DND-41 (cell line): Measurements from ENCODE around the gene SURF2.

Source experiments
- ATAC-seq: fragments of 200-7000 bp; cut with Tn5 transposase; 3 replicates; pipeline ENCODE4 v1.9.1; 2021; ENCODE audit warnings: low read depth; ENCODE audit not compliant: insufficient read depth
- DNase-seq: peaks from one replicate; pipeline ENCODE4 v3.0.0-alpha.2; 2020
- H2AFZ ChIP-seq: 2 replicates; pipeline ENCODE4 v1.6.0; 2012; ENCODE audit warnings: low read depth, low read length
- H3K27ac ChIP-seq: 2 replicates; pipeline ENCODE4 v1.5.1; 2012; ENCODE audit warnings: low read length, inconsistent platforms
- H3K27me3 ChIP-seq: fragments of 200-600 bp; sonication (generic); 2 replicates; pipeline ENCODE4 v1.6.0; 2012; ENCODE audit warnings: low read length, mild to moderate bottlenecking, inconsistent platforms; ENCODE audit not compliant: insufficient read depth, poor library complexity
- H3K36me3 ChIP-seq: 2 replicates; pipeline ENCODE4 v1.5.1; 2012; ENCODE audit warnings: low read length, inconsistent platforms; ENCODE audit not compliant: insufficient read depth
- H3K4me1 ChIP-seq: 2 replicates; pipeline ENCODE4 v1.5.1; 2012; ENCODE audit warnings: mild to moderate bottlenecking, low read length; ENCODE audit not compliant: insufficient read depth
- H3K4me2 ChIP-seq: 2 replicates; pipeline ENCODE4 v1.6.0; 2012; ENCODE audit warnings: mild to moderate bottlenecking, moderate library complexity, low read length, inconsistent platforms; ENCODE audit not compliant: insufficient read depth
- H3K4me3 ChIP-seq, 2 experiments: fragments of 200-600 bp in 1 of 2; shearing (Covaris generic) in 1 of 2; 2 replicates each; pipeline ENCODE4 v1.5.1; 2012 to 2016; ENCODE audit warnings: inconsistent platforms in 2 of 2, low read length in 2 of 2, mild to moderate bottlenecking in 2 of 2, low read depth in 1 of 2, moderate library complexity in 1 of 2
- H3K79me2 ChIP-seq: 2 replicates; pipeline ENCODE4 v1.6.0; 2012; ENCODE audit warnings: low read length, inconsistent platforms; ENCODE audit not compliant: insufficient read depth
- H3K9ac ChIP-seq: 2 replicates; pipeline ENCODE4 v1.6.0; 2012; ENCODE audit warnings: low read depth, mild to moderate bottlenecking, inconsistent platforms, low read length, moderate library complexity
- H3K9me3 ChIP-seq: 2 replicates; pipeline ENCODE4 v1.5.1; 2012; ENCODE audit warnings: low read length, moderate library complexity, mild to moderate bottlenecking, inconsistent platforms; ENCODE audit not compliant: insufficient read depth, severe bottlenecking
- H4K20me1 ChIP-seq: 2 replicates; pipeline ENCODE4 v1.6.0; 2012; ENCODE audit warnings: low read length; ENCODE audit not compliant: insufficient read depth
- CTCF ChIP-seq: IDR thresholded peaks from 2 replicates; pipeline ENCODE4 v1.5.1; 2012; ENCODE audit warnings: borderline replicate concordance, low read length, moderate library complexity, mild to moderate bottlenecking; ENCODE audit not compliant: poor library complexity, severe bottlenecking; ENCODE audit errors: extremely low read depth
- EZH2 ChIP-seq: IDR thresholded peaks from 3 replicates; pipeline ENCODE4 v1.6.1; 2012; ENCODE audit warnings: borderline replicate concordance, low read depth, mild to moderate bottlenecking, moderate library complexity, low read length, inconsistent platforms; ENCODE audit not compliant: severe bottlenecking

SURF2 gene

GRCh38 chr9:133394687-133395271 is 38.4 kb downstream of the SURF2 start:
- no peak overlapping the region for H3K4me2 ChIP-seq
- no peak overlapping the region for H3K4me3 ChIP-seq
- no peaks in the 10 kb centered on the region for H3K36me3 ChIP-seq
- no peaks in the 10 kb centered on the region for H3K4me1 ChIP-seq
- no peak overlapping the region for H2AFZ ChIP-seq
- DNase-seq (no peak), ATAC-seq (no peak)
- no peak overlapping the region for H3K9ac ChIP-seq
- TF ChIP-seq CTCF (no peak), EZH2 (no peak)
- H3K79me2 ChIP-seq, result no peaks in the 10 kb centered on the region
- H3K9me3 ChIP-seq, result no peaks in the 10 kb centered on the region
- H3K27ac ChIP-seq, result no peak overlapping the region
- no peaks in the 10 kb centered on the region for H3K27me3 ChIP-seq
- no peaks in the 10 kb centered on the region for H4K20me1 ChIP-seq

- H3K36me3 ChIP-seq, result no peaks in the 10 kb centered on the region
- H3K27me3 ChIP-seq, result no peaks in the 10 kb centered on the region
These were observed 40.6 kb downstream of the SURF2 start for GRCh38 chr9:133396952-133397351.

GRCh38 chr9:133397370-133397769 is 41.0 kb downstream of the SURF2 start:
- DNase-seq, result no peak
- H3K79me2 ChIP-seq, result no peaks in the 10 kb centered on the region
- no peak overlapping the region for H3K27ac ChIP-seq
- no peak overlapping the region for H2AFZ ChIP-seq
- no peak overlapping the region for H3K9ac ChIP-seq
- TF ChIP-seq EZH2 (no peak), CTCF (no peak)
- no peaks in the 10 kb centered on the region for H3K36me3 ChIP-seq
- H3K4me2 ChIP-seq, result no peak overlapping the region
- no peaks in the 10 kb centered on the region for H3K27me3 ChIP-seq
- H3K9me3 ChIP-seq, result no peaks in the 10 kb centered on the region
- ATAC-seq, result no peak
- no peaks in the 10 kb centered on the region for H4K20me1 ChIP-seq
- no peaks in the 10 kb centered on the region for H3K4me1 ChIP-seq
- no peak overlapping the region for H3K4me3 ChIP-seq

More at GRCh38 chr9:133396952-133397351, 40.6 kb downstream of the SURF2 start:
- no peak overlapping the region for H3K4me3 ChIP-seq
- no peak overlapping the region for H3K27ac ChIP-seq
- ATAC-seq (no peak), DNase-seq (no peak)
- no peak overlapping the region for H3K9ac ChIP-seq
- no peaks in the 10 kb centered on the region for H3K4me1 ChIP-seq
- no peak overlapping the region for H2AFZ ChIP-seq
- H3K79me2 ChIP-seq, result no peaks in the 10 kb centered on the region
- no peaks in the 10 kb centered on the region for H3K9me3 ChIP-seq
- TF ChIP-seq CTCF (peak; percentile 22), EZH2 (no peak)
- no peak overlapping the region for H3K4me2 ChIP-seq
- H4K20me1 ChIP-seq, result no peaks in the 10 kb centered on the region
